ENCODE data around the gene TBL3. TPM values are rescaled to one million over a fixed set of nuclear protein-coding genes. Genes with fewer than 3 reads are reported as not detected.

The TBL3 gene
- total RNA-seq, 4 donors from 2014 or later = 4.1 to 46.6 (median 27.4) TPM

- no peak overlapping the region for H3K4me3 ChIP-seq
- H3K4me1 ChIP-seq = peaks cover 0 to 16% of the 10 kb centered on the region in 2 donors
- TF ChIP-seq, protein P1, sequence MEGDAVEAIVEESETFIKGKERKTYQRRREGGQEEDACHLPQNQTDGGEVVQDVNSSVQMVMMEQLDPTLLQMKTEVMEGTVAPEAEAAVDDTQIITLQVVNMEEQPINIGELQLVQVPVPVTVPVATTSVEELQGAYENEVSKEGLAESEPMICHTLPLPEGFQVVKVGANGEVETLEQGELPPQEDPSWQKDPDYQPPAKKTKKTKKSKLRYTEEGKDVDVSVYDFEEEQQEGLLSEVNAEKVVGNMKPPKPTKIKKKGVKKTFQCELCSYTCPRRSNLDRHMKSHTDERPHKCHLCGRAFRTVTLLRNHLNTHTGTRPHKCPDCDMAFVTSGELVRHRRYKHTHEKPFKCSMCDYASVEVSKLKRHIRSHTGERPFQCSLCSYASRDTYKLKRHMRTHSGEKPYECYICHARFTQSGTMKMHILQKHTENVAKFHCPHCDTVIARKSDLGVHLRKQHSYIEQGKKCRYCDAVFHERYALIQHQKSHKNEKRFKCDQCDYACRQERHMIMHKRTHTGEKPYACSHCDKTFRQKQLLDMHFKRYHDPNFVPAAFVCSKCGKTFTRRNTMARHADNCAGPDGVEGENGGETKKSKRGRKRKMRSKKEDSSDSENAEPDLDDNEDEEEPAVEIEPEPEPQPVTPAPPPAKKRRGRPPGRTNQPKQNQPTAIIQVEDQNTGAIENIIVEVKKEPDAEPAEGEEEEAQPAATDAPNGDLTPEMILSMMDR (IDR thresholded peaks at IDR 0.05) = no peak
- no peak for TF ChIP-seq POLR2A (IDR thresholded peaks at IDR 0.05)
- intact Hi-C loops (cut with DNase I; ENCODE audit: low total_unique reads) = no loop called here
- H3K27me3 ChIP-seq = peaks cover 14 to 20% of the 10 kb centered on the region in 2 donors
- H3K27ac ChIP-seq = no peak overlapping the region
- H3K36me3 ChIP-seq = no peaks in the 10 kb centered on the region
- no peaks in the 10 kb centered on the region for H3K9me3 ChIP-seq
- no peak for DNase-seq
Measured at GRCh38 chr16:1990351-1991134, 18.7 kb downstream of the TBL3 start.

GRCh38 chr16:1991135-1991551 is 19.3 kb downstream of the TBL3 start:
- Histone ChIP-seq H3K9me3 (no peaks in the 10 kb centered on the region), H3K4me1 (peaks cover 0 to 16% of the 10 kb centered on the region in 2 donors), H3K27ac (no peak overlapping the region), H3K4me3 (no peak overlapping the region), H3K27me3 (peaks cover 14 to 20% of the 10 kb centered on the region in 2 donors), H3K36me3 (no peaks in the 10 kb centered on the region)
- intact Hi-C loops (cut with DNase I; ENCODE audit: low total_unique reads) = no loop called here
- TF ChIP-seq, protein P1 (IDR thresholded peaks at IDR 0.05) = no peak
- TF ChIP-seq POLR2A (IDR thresholded peaks at IDR 0.05) = no peak
- no peak for DNase-seq

GRCh38 chr16:1991588-1991947 is 19.7 kb downstream of the TBL3 start:
- Histone ChIP-seq H3K27me3 (peaks cover 14 to 20% of the 10 kb centered on the region in 2 donors), H3K4me1 (peaks cover 0 to 16% of the 10 kb centered on the region in 2 donors), H3K4me3 (peak overlapping the region in 1 of 2 donors; percentile 7), H3K27ac (no peak overlapping the region), H3K36me3 (no peaks in the 10 kb centered on the region), H3K9me3 (no peaks in the 10 kb centered on the region)
- no peak for TF ChIP-seq POLR2A (IDR thresholded peaks at IDR 0.05)
- TF ChIP-seq, protein P1 (IDR thresholded peaks at IDR 0.05) = no peak
- intact Hi-C loops (cut with DNase I; ENCODE audit: low total_unique reads) = no loop called here
- DNase-seq = no peak

GRCh38 chr16:1991948-1992703 is 20.3 kb downstream of the TBL3 start:
- H3K36me3 ChIP-seq = no peaks in the 10 kb centered on the region
- H3K4me1 ChIP-seq = peaks cover 0 to 16% of the 10 kb centered on the region in 2 donors
- peak; percentile 83 to 84 for DNase-seq
- intact Hi-C loops (cut with DNase I; ENCODE audit: low total_unique reads) = no loop called here
- H3K27ac ChIP-seq = no peak overlapping the region
- peak overlapping the region in 1 of 2 donors; percentile 7 for H3K4me3 ChIP-seq
- peaks cover 14 to 20% of the 10 kb centered on the region in 2 donors for H3K27me3 ChIP-seq
- no peaks in the 10 kb centered on the region for H3K9me3 ChIP-seq
- peak in 1 of 2 donors; percentile 19 for TF ChIP-seq POLR2A (IDR thresholded peaks at IDR 0.05)
- TF ChIP-seq, protein P1 (IDR thresholded peaks at IDR 0.05) = no peak

Data from uterus (tissue), 4 donors.